K562 (cell line): ENCODE results near the gene IPO13. TPM values are rescaled to one million over a fixed set of nuclear protein-coding genes. Genes with fewer than 3 reads are reported as not detected.

Experiments
- ASH1L ChIP-seq: fragments of 450-650 bp; IDR thresholded peaks from 2 replicates; pipeline ENCODE4 v1.6.1; 2018; ENCODE audit warnings: borderline replicate concordance, mild to moderate bottlenecking, low read depth; ENCODE audit not compliant: partially characterized antibody
- CBX1 ChIP-seq: sonication (generic); IDR thresholded peaks from 2 replicates; pipeline ENCODE4 v1.6.1; 2016; ENCODE audit warnings: antibody characterized with exemption, low read depth, mild to moderate bottlenecking
- CREB3L1 ChIP-seq: fragments of 450-650 bp; IDR thresholded peaks from 2 replicates; pipeline ENCODE4 v1.6.1; 2014; ENCODE audit warnings: low read depth, mild to moderate bottlenecking, moderate library complexity, borderline replicate concordance
- E4F1 ChIP-seq: fragments of 250-450 bp; sonication (Bioruptor Pico); IDR thresholded peaks from 2 replicates; pipeline ENCODE4 v1.5.0; 2021; ENCODE audit warnings: mild to moderate bottlenecking, borderline replicate concordance
- FOXJ2 ChIP-seq: fragments of 200-800 bp; sonication (Bioruptor generic); IDR thresholded peaks from 2 replicates; pipeline ENCODE4 v1.6.1; 2016; ENCODE audit warnings: missing genetic modification characterization, missing compliant biosample characterization
- FOXK1 ChIP-seq: sonication (generic); formaldehyde crosslinking; IDR thresholded peaks from 2 replicates; pipeline ENCODE4 v1.8.0; 2022; ENCODE audit warnings: missing genetic modification reagents, mild to moderate bottlenecking, borderline replicate concordance
- GATA2 ChIP-seq: sonication (generic); formaldehyde crosslinking; IDR thresholded peaks from 2 replicates; pipeline ENCODE4 v1.4.0; 2020; ENCODE audit warnings: mild to moderate bottlenecking, missing genetic modification reagents
- HOXB6 ChIP-seq: fragments of 250-450 bp; sonication (Bioruptor Pico); IDR thresholded peaks from 2 replicates; pipeline ENCODE4 v1.5.1; 2022; ENCODE audit warnings: mild to moderate bottlenecking, borderline replicate concordance
- MTA1 ChIP-seq: fragments of 450-650 bp; IDR thresholded peaks from 2 replicates; pipeline ENCODE4 v1.6.1; 2017; ENCODE audit warnings: borderline replicate concordance
- RHOXF2B ChIP-seq: fragments of 250-450 bp; sonication (Bioruptor Pico); conservative IDR thresholded peaks from 2 replicates; pipeline ENCODE4 v1.5.1; 2021
- SOX6 ChIP-seq: fragments of 450-650 bp; IDR thresholded peaks from 2 replicates; pipeline ENCODE4 v1.6.1; 2014; ENCODE audit warnings: mild to moderate bottlenecking
- TAF9B ChIP-seq: fragments of 450-650 bp; IDR thresholded peaks from 2 replicates; pipeline ENCODE4 v1.6.1; 2018; ENCODE audit warnings: mild to moderate bottlenecking; ENCODE audit not compliant: partially characterized antibody
- TCF7 ChIP-seq: sonication (generic); IDR thresholded peaks from 2 replicates; pipeline ENCODE4 v1.6.1; 2016; ENCODE audit warnings: antibody characterized with exemption, borderline replicate concordance
- THAP7 ChIP-seq: fragments of 250-450 bp; sonication (Bioruptor Pico); IDR thresholded peaks from 2 replicates; pipeline ENCODE4 v1.5.0; 2021
- U2AF2 ChIP-seq: fragments of 200-400 bp; formaldehyde crosslinking; optimal IDR thresholded peaks from 2 replicates; pipeline ENCODE3; 2017; ENCODE audit warnings: low read depth, mild to moderate bottlenecking, low read length
- ZKSCAN8 ChIP-seq: fragments of 200-800 bp; sonication (Bioruptor generic); IDR thresholded peaks from 2 replicates; pipeline ENCODE4 v1.6.1; 2016; ENCODE audit warnings: missing genetic modification characterization, missing compliant biosample characterization
- ZNF133 ChIP-seq: fragments of 250-450 bp; sonication (Bioruptor Pico); IDR thresholded peaks from 2 replicates; pipeline ENCODE4 v1.4.0; 2020; ENCODE audit warnings: mild to moderate bottlenecking
- ZNF197 ChIP-seq: fragments of 200-800 bp; sonication (Bioruptor generic); IDR thresholded peaks from 2 replicates; pipeline ENCODE4 v1.6.1; 2016; ENCODE audit warnings: low read depth, missing genetic modification characterization, missing compliant biosample characterization
- ZNF212 ChIP-seq: fragments of 450-650 bp; formaldehyde crosslinking; IDR thresholded peaks from 2 replicates; pipeline ENCODE4 v1.4.0; 2020; ENCODE audit warnings: mild to moderate bottlenecking
- ZNF311 ChIP-seq: fragments of 250-450 bp; sonication (Bioruptor Pico); IDR thresholded peaks from 2 replicates; pipeline ENCODE4 v1.4.0; 2020; ENCODE audit warnings: mild to moderate bottlenecking, moderate library complexity
- ZNF699 ChIP-seq: fragments of 250-450 bp; sonication (Bioruptor Pico); IDR thresholded peaks from 2 replicates; pipeline ENCODE4 v1.8.0; 2021; ENCODE audit warnings: mild to moderate bottlenecking, moderate library complexity; ENCODE audit not compliant: insufficient replicate concordance
- ZNF717 ChIP-seq: fragments of 250-450 bp; sonication (Bioruptor Pico); IDR thresholded peaks from 2 replicates; pipeline ENCODE4 v1.5.0; 2021
- polyA plus RNA-seq, 8 experiments: library from polyadenylated mRNA; depleted of rRNA in 4 of 8; stranded (reverse) in 5 of 8; unstranded in 3 of 8; fragments of >200 nt; fragmentation: Nextera tagmentation in 2 of 8; fragmentation: Illumina TruSeq in 1 of 8; extraction: Ambion mirVana in 2 of 8; extraction: Trizol in 1 of 8; gene quantifications; 2 replicates each; pipeline versions ENCODE4 v1.2.1 to v1.2.3, GENCODE V29; 2011 to 2014; ENCODE audit warnings: inconsistent platforms in 1 of 8, missing spikeins in 1 of 8
- total RNA-seq, 7 experiments: library from RNA; depleted of rRNA in 6 of 7; stranded (reverse); fragments of >200 nt in 6 of 7; fragmentation: Illumina TruSeq in 2 of 7; extraction: Trizol in 2 of 7; gene quantifications; 2 replicates each; pipeline versions ENCODE4 v1.2.1 to v1.2.3, GENCODE V29; 2011 to 2021; ENCODE audit warnings: low replicate concordance in 1 of 7

IPO13 gene
- total and polyA plus RNA-seq, 9 of the 15 experiments (the other 6 are each of a cell fraction or from before 2014, with no cell fraction given), result 7.0 to 30.8 (median 16.2) TPM

- TF ChIP-seq CREB3L1 (peak; percentile 95), RHOXF2B (CRISPR knock-in tag) (no peak), ZNF717 (CRISPR knock-in tag) (no peak), TAF9B (no peak), ZNF311 (CRISPR knock-in tag) (no peak), ASH1L (no peak), CBX1 (peak; percentile 73; the same call in 1 of the 2 replicates), THAP7 (CRISPR knock-in tag) (no peak), ZNF699 (CRISPR knock-in tag) (no peak), ZNF197 (no peak), GATA2 (CRISPR knock-in tag) (no peak), TCF7 (no peak), ZKSCAN8 (CRISPR knock-in tag) (no peak), SOX6 (no peak), FOXK1 (CRISPR knock-in tag) (peak; percentile 85; the same call in 1 of the 2 replicates), ZNF212 (CRISPR knock-in tag) (no peak), U2AF2 (no peak), HOXB6 (CRISPR knock-in tag) (no peak), MTA1 (peak; percentile 98), FOXJ2 (tag) (peak; percentile 43; the same call in 1 of the 2 replicates), ZNF133 (CRISPR knock-in tag) (no peak), E4F1 (CRISPR knock-in tag) (no peak)
Measured at GRCh38 chr1:43974443-43975248, 27.9 kb downstream of the IPO13 start, which contains the start of gene ATP6V0B (continued).
